Measurements from ENCODE around the gene NREP.

DNA sequence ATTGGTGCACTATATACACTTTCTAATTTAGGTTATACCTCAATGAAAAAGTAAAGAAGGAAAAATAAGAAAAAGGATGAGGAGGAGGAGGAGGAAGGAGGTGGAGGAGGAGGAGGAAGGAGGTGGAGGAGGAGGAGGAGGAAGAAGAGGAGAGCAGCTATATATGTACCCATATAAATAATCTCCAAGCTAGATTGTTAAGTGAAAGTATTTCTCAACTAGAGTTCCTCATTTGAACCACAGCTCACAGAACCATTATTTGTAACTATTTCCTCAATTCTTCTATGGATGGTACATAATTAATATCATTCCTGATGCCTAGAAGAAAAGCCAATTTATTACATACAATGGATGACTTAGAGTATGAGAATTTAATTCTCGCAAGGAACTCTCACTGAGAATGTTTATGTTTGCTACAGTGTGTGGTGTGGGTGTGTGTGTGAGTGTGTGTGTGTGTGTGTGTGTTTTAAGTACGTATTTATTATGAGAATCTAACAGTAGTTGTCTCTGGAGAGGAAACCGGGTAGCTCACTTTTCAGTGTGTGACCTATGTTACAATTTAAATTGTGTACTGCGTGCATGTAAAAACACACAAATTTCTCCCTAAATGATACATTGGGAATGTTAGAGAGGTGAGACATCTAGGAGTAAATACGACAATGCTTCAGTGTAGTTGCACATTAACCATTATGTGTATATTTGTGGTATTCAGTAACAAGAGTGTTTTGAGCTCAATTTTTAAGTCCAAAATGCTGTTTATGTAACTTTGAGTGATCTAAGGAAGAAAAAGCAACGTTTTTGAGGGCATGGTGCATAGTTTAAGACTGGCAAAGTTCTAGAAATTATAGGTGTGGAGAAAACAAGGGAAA lies 20.2 kb upstream of the NREP start:
- TF ChIP-seq, protein P1, sequence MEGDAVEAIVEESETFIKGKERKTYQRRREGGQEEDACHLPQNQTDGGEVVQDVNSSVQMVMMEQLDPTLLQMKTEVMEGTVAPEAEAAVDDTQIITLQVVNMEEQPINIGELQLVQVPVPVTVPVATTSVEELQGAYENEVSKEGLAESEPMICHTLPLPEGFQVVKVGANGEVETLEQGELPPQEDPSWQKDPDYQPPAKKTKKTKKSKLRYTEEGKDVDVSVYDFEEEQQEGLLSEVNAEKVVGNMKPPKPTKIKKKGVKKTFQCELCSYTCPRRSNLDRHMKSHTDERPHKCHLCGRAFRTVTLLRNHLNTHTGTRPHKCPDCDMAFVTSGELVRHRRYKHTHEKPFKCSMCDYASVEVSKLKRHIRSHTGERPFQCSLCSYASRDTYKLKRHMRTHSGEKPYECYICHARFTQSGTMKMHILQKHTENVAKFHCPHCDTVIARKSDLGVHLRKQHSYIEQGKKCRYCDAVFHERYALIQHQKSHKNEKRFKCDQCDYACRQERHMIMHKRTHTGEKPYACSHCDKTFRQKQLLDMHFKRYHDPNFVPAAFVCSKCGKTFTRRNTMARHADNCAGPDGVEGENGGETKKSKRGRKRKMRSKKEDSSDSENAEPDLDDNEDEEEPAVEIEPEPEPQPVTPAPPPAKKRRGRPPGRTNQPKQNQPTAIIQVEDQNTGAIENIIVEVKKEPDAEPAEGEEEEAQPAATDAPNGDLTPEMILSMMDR (IDR thresholded peaks at IDR 0.05; ENCODE audit: poor library complexity): no peak
- no peak for TF ChIP-seq EZH2phosphoT487 (IDR thresholded peaks at IDR 0.05; ENCODE audit: low read depth, severe bottlenecking, unreplicated experiment)
